GM18526 (cell line): ENCODE data around the gene GAS2L1.

Source experiments
- POLR2A ChIP-seq: IDR thresholded peaks from 3 replicates; pipeline ENCODE4 v1.6.1; 2011; ENCODE audit not compliant: insufficient read length; ENCODE audit errors: extremely low read depth

Gene GAS2L1

GRCh38 chr22:29300807-29301601 lies 5.4 kb upstream of the GAS2L1 start:
- TF ChIP-seq POLR2A, result no peak

GRCh38 chr22:29301716-29302401 lies 4.6 kb upstream of the GAS2L1 start:
- no peak for TF ChIP-seq POLR2A

GRCh38 chr22:29302402-29302680 lies 4.1 kb upstream of the GAS2L1 start:
- no peak for TF ChIP-seq POLR2A

- TF ChIP-seq POLR2A, result no peak
These were observed 3.6 kb upstream of the GAS2L1 start for GRCh38 chr22:29302681-29303465.

GRCh38 chr22:29305836-29306174 lies 645 bp upstream of the GAS2L1 start:
- TF ChIP-seq POLR2A, result no peak

- no peak for TF ChIP-seq POLR2A
These were observed 565 bp downstream of the GAS2L1 start for GRCh38 chr22:29306835-29307595.

GRCh38 chr22:29307596-29308147 lies 1.2 kb downstream of the GAS2L1 start:
- no peak for TF ChIP-seq POLR2A

GRCh38 chr22:29308148-29308790 lies 1.8 kb downstream of the GAS2L1 start:
- TF ChIP-seq POLR2A, result no peak

- no peak for TF ChIP-seq POLR2A
These were observed 2.4 kb downstream of the GAS2L1 start for GRCh38 chr22:29308791-29309262.

- no peak for TF ChIP-seq POLR2A
These were observed 3.0 kb downstream of the GAS2L1 start for GRCh38 chr22:29309332-29310064.

GRCh38 chr22:29310065-29310862 lies 3.8 kb downstream of the GAS2L1 start:
- TF ChIP-seq POLR2A, result no peak

- no peak for TF ChIP-seq POLR2A
These were observed 4.5 kb downstream of the GAS2L1 start for GRCh38 chr22:29310863-29311339.
